ENCODE measurements around the gene TPM2.

GRCh38 chr9:35691334-35691650 is 1.6 kb upstream of the TPM2 start:
- TF ChIP-seq CTCF (IDR thresholded peaks at IDR 0.05) (no peak), EZH2 (IDR thresholded peaks at IDR 0.05; ENCODE audit: borderline replicate concordance, insufficient read depth, low read depth, low read length, poor library complexity, severe bottlenecking) (no peak)
